Activated CD8-positive, alpha-beta memory T cell treated with anti-CD3 and anti-CD28 coated beads, Interleukin-2, amount 50 U/mL, for 1 hour (primary cell): ENCODE measurements around the gene CLGN.
"Not testable (repeated sequence)": the region's sequence is repeated elsewhere in the genome, so short reads cannot be mapped to it uniquely, and the experiment has no call there.

Experiments
- DNase-seq: peaks from one replicate; pipeline ENCODE4 v3.0.0-alpha.2; 2020; ENCODE audit errors: extremely low read depth

Gene CLGN

GRCh38 chr4:140427106-140427918, at the start of gene CLGN:
Gene CLGN, minus strand, starts transcription at chr4:140427648. Its CDS starts 14,570 bp downstream, at chr4:140413078.
- no peak for DNase-seq

- DNase-seq: no peak
Measured at GRCh38 chr4:140472156-140472555, 44.7 kb upstream of the CLGN start.

- no peak for DNase-seq
Measured at GRCh38 chr4:140469791-140470733, 42.6 kb upstream of the CLGN start.

GRCh38 chr4:140466146-140466545, 38.7 kb upstream of the CLGN start:
- no peak for DNase-seq

GRCh38 chr4:140463614-140464013, 36.2 kb upstream of the CLGN start:
- DNase-seq: no peak

- no peak for DNase-seq
Measured at GRCh38 chr4:140463182-140463581, 35.7 kb upstream of the CLGN start.

- DNase-seq: no peak
Measured at GRCh38 chr4:140450352-140450751, 22.9 kb upstream of the CLGN start.

- no peak for DNase-seq
Measured at GRCh38 chr4:140448830-140449229, 21.4 kb upstream of the CLGN start.

GRCh38 chr4:140448162-140448561, 20.7 kb upstream of the CLGN start:
- no peak for DNase-seq

- DNase-seq: not testable (repeated sequence)
Measured at GRCh38 chr4:140444347-140444746, 16.9 kb upstream of the CLGN start.

GRCh38 chr4:140439644-140440142, 12.2 kb upstream of the CLGN start:
- no peak for DNase-seq

GRCh38 chr4:140427919-140428471, 547 bp upstream of the CLGN start:
- no peak for DNase-seq

GRCh38 chr4:140426610-140427105, 790 bp downstream of the CLGN start:
- DNase-seq: no peak

- DNase-seq: no peak
Measured at GRCh38 chr4:140423106-140423505, 4.3 kb downstream of the CLGN start.

- DNase-seq: not testable (repeated sequence)
Measured at GRCh38 chr4:140413130-140413969, 14.1 kb downstream of the CLGN start.

- DNase-seq: no peak
Measured at GRCh38 chr4:140408974-140409373, 18.5 kb downstream of the CLGN start.

GRCh38 chr4:140406292-140406691, 21.2 kb downstream of the CLGN start:
- no peak for DNase-seq

- DNase-seq: no peak
Measured at GRCh38 chr4:140400111-140400510, 27.3 kb downstream of the CLGN start.

GRCh38 chr4:140395668-140396067, 31.8 kb downstream of the CLGN start:
- no peak for DNase-seq

GRCh38 chr4:140388015-140388414, 39.4 kb downstream of the CLGN start:
- DNase-seq: no peak

- no peak for DNase-seq
Measured at GRCh38 chr4:140382732-140383131, 44.7 kb downstream of the CLGN start.
